Measurements from ENCODE around the gene FOXRED2. TPM values are rescaled to one million over a fixed set of nuclear protein-coding genes. Genes with fewer than 3 reads are reported as not detected.
A peak's percentile ranks its signal among the peaks of the same experiment; 100 is the strongest.
"Not testable (repeated sequence)": the region's sequence is repeated elsewhere in the genome, so short reads cannot be mapped to it uniquely, and the experiment has no call there.

Gene FOXRED2
- polyA plus RNA-seq, 1 donor: 13.9 TPM

GRCh38 chr22:36460202-36460601 is 46.6 kb downstream of the FOXRED2 start:
- Histone ChIP-seq H3K9me3 (ENCODE audit: control insufficient read depth, low read depth, low read length) (no peaks in the 10 kb centered on the region), H3K27me3 (ENCODE audit: control insufficient read depth, insufficient read depth, low read length) (no peaks in the 10 kb centered on the region), H3K36me3 (ENCODE audit: control insufficient read depth, insufficient read depth, low read length) (peaks cover under 1% of the 10 kb centered on the region), H3K4me1 (ENCODE audit: control insufficient read depth, insufficient read depth, low read length) (peaks cover 29% of the 10 kb centered on the region), H3K27ac (ENCODE audit: low read length) (peak overlapping the region; percentile 66), H3K4me3 (ENCODE audit: low read length) (no peak overlapping the region)
- DNase-seq: no peak
- WGBS (ENCODE audit: insufficient coverage, low lambda C conversion rate): no CpG with 5 or more reads among the region's 8 CpGs

GRCh38 chr22:36457688-36458450 is 49.0 kb downstream of the FOXRED2 start:
- no peaks in the 10 kb centered on the region for H3K36me3 ChIP-seq (ENCODE audit: control insufficient read depth, insufficient read depth, low read length)
- no peaks in the 10 kb centered on the region for H3K27me3 ChIP-seq (ENCODE audit: control insufficient read depth, insufficient read depth, low read length)
- peak overlapping the region; percentile 42 for H3K27ac ChIP-seq (ENCODE audit: low read length)
- no peaks in the 10 kb centered on the region for H3K9me3 ChIP-seq (ENCODE audit: control insufficient read depth, low read depth, low read length)
- H3K4me3 ChIP-seq (ENCODE audit: low read length): no peak overlapping the region
- DNase-seq: no peak
- peaks cover 32% of the 10 kb centered on the region for H3K4me1 ChIP-seq (ENCODE audit: control insufficient read depth, insufficient read depth, low read length)
- no CpG with 5 or more reads among the region's 14 CpGs for WGBS (ENCODE audit: insufficient coverage, low lambda C conversion rate)

GRCh38 chr22:36456464-36456845 is 50.4 kb downstream of the FOXRED2 start:
- no peak overlapping the region for H3K4me3 ChIP-seq (ENCODE audit: low read length)
- H3K36me3 ChIP-seq (ENCODE audit: control insufficient read depth, insufficient read depth, low read length): no peaks in the 10 kb centered on the region
- DNase-seq: no peak
- no peaks in the 10 kb centered on the region for H3K9me3 ChIP-seq (ENCODE audit: control insufficient read depth, low read depth, low read length)
- no CpG with 5 or more reads among the region's 12 CpGs for WGBS (ENCODE audit: insufficient coverage, low lambda C conversion rate)
- H3K4me1 ChIP-seq (ENCODE audit: control insufficient read depth, insufficient read depth, low read length): peaks cover 35% of the 10 kb centered on the region
- H3K27me3 ChIP-seq (ENCODE audit: control insufficient read depth, insufficient read depth, low read length): no peaks in the 10 kb centered on the region
- no peak overlapping the region for H3K27ac ChIP-seq (ENCODE audit: low read length)

- H3K36me3 ChIP-seq (ENCODE audit: control insufficient read depth, insufficient read depth, low read length): no peaks in the 10 kb centered on the region
- peak overlapping the region; percentile 87 for H3K27ac ChIP-seq (ENCODE audit: low read length)
- H3K4me3 ChIP-seq (ENCODE audit: low read length): peak overlapping the region; percentile 56
- H3K27me3 ChIP-seq (ENCODE audit: control insufficient read depth, insufficient read depth, low read length): no peaks in the 10 kb centered on the region
- DNase-seq: peak in 1 of 2 donors; percentile 55
- WGBS (ENCODE audit: insufficient coverage, low lambda C conversion rate): 83% methylated on average over 3 of the region's 21 CpGs
- no peaks in the 10 kb centered on the region for H3K9me3 ChIP-seq (ENCODE audit: control insufficient read depth, low read depth, low read length)
- H3K4me1 ChIP-seq (ENCODE audit: control insufficient read depth, insufficient read depth, low read length): peaks cover 35% of the 10 kb centered on the region
Measured at GRCh38 chr22:36455571-36456463, 51.0 kb downstream of the FOXRED2 start.

- Histone ChIP-seq H3K27me3 (ENCODE audit: control insufficient read depth, insufficient read depth, low read length) (no peaks in the 10 kb centered on the region), H3K4me3 (ENCODE audit: low read length) (peak overlapping the region; percentile 76), H3K9me3 (ENCODE audit: control insufficient read depth, low read depth, low read length) (no peaks in the 10 kb centered on the region), H3K36me3 (ENCODE audit: control insufficient read depth, insufficient read depth, low read length) (no peaks in the 10 kb centered on the region), H3K27ac (ENCODE audit: low read length) (peak overlapping the region; percentile 92), H3K4me1 (ENCODE audit: control insufficient read depth, insufficient read depth, low read length) (peaks cover 35% of the 10 kb centered on the region)
- peak; percentile 95 to 99 for DNase-seq
- no CpG with 5 or more reads among the region's 61 CpGs for WGBS (ENCODE audit: insufficient coverage, low lambda C conversion rate)
Measured at GRCh38 chr22:36454916-36455570, 51.8 kb downstream of the FOXRED2 start.

- WGBS (ENCODE audit: insufficient coverage, low lambda C conversion rate): no CpG with 5 or more reads among the region's 16 CpGs
- Histone ChIP-seq H3K4me1 (ENCODE audit: control insufficient read depth, insufficient read depth, low read length) (peaks cover 40% of the 10 kb centered on the region), H3K27me3 (ENCODE audit: control insufficient read depth, insufficient read depth, low read length) (no peaks in the 10 kb centered on the region), H3K9me3 (ENCODE audit: control insufficient read depth, low read depth, low read length) (no peaks in the 10 kb centered on the region), H3K4me3 (ENCODE audit: low read length) (no peak overlapping the region), H3K27ac (ENCODE audit: low read length) (no peak overlapping the region), H3K36me3 (ENCODE audit: control insufficient read depth, insufficient read depth, low read length) (no peaks in the 10 kb centered on the region)
- DNase-seq: no peak
Measured at GRCh38 chr22:36453855-36454378, 52.9 kb downstream of the FOXRED2 start.

GRCh38 chr22:36452978-36453607 is 53.7 kb downstream of the FOXRED2 start:
- no CpG with 5 or more reads among the region's 5 CpGs for WGBS (ENCODE audit: insufficient coverage, low lambda C conversion rate)
- DNase-seq: not testable (repeated sequence)

GRCh38 chr22:36452250-36452977 is 54.4 kb downstream of the FOXRED2 start:
- Histone ChIP-seq H3K4me3 (ENCODE audit: low read length) (no peak overlapping the region), H3K4me1 (ENCODE audit: control insufficient read depth, insufficient read depth, low read length) (peaks cover 33% of the 10 kb centered on the region), H3K9me3 (ENCODE audit: control insufficient read depth, low read depth, low read length) (no peaks in the 10 kb centered on the region), H3K27ac (ENCODE audit: low read length) (peak overlapping the region; percentile 69), H3K36me3 (ENCODE audit: control insufficient read depth, insufficient read depth, low read length) (no peaks in the 10 kb centered on the region), H3K27me3 (ENCODE audit: control insufficient read depth, insufficient read depth, low read length) (no peaks in the 10 kb centered on the region)
- no peak for DNase-seq
- WGBS (ENCODE audit: insufficient coverage, low lambda C conversion rate): no CpG with 5 or more reads among the region's 9 CpGs

More at GRCh38 chr22:36452978-36453607, 53.7 kb downstream of the FOXRED2 start:
- peaks cover 35% of the 10 kb centered on the region for H3K4me1 ChIP-seq (ENCODE audit: control insufficient read depth, insufficient read depth, low read length)
- not testable (repeated sequence) for H3K36me3 ChIP-seq (ENCODE audit: control insufficient read depth, insufficient read depth, low read length); H3K27me3 ChIP-seq (ENCODE audit: control insufficient read depth, insufficient read depth, low read length); H3K4me3 ChIP-seq (ENCODE audit: low read length); H3K27ac ChIP-seq (ENCODE audit: low read length); H3K9me3 ChIP-seq (ENCODE audit: control insufficient read depth, low read depth, low read length)

- H3K27me3 ChIP-seq (ENCODE audit: control insufficient read depth, insufficient read depth, low read length); H3K9me3 ChIP-seq (ENCODE audit: control insufficient read depth, low read depth, low read length); H3K36me3 ChIP-seq (ENCODE audit: control insufficient read depth, insufficient read depth, low read length); H3K4me3 ChIP-seq (ENCODE audit: low read length); DNase-seq: not testable (repeated sequence)
- peak overlapping the region; percentile 69 for H3K27ac ChIP-seq (ENCODE audit: low read length)
- H3K4me1 ChIP-seq (ENCODE audit: control insufficient read depth, insufficient read depth, low read length): peaks cover 33% of the 10 kb centered on the region
- WGBS (ENCODE audit: insufficient coverage, low lambda C conversion rate): 100% methylated on average over 1 of the region's 7 CpGs
Measured at GRCh38 chr22:36450923-36451322, 55.9 kb downstream of the FOXRED2 start.
